GM12874 (cell line): ENCODE results near the gene NDUFA13.

Experiments used
- CTCF ChIP-seq: IDR thresholded peaks from 2 replicates; pipeline ENCODE4 v1.5.1; 2011; ENCODE audit warnings: low read depth, mild to moderate bottlenecking, control low read depth, low read length, moderate library complexity; ENCODE audit not compliant: insufficient read depth

NDUFA13 gene

GRCh38 chr19:19567391-19567790 lies 51.4 kb downstream of the NDUFA13 start:
- TF ChIP-seq CTCF, result no peak

- no peak for TF ChIP-seq CTCF
These were observed 53.1 kb downstream of the NDUFA13 start for GRCh38 chr19:19568802-19569756.

- no peak for TF ChIP-seq CTCF
These were observed 54.5 kb downstream of the NDUFA13 start for GRCh38 chr19:19570571-19570970.

- no peak for TF ChIP-seq CTCF
These were observed 55.2 kb downstream of the NDUFA13 start for GRCh38 chr19:19571071-19571786.

- no peak for TF ChIP-seq CTCF
These were observed 59.4 kb downstream of the NDUFA13 start for GRCh38 chr19:19575411-19575810.
